Body of pancreas (tissue), 4 donors: ENCODE results near the gene ZNF512B. TPM values are rescaled to one million over a fixed set of nuclear protein-coding genes. Genes with fewer than 3 reads are reported as not detected.

Source experiments
- ATAC-seq: fragments of 150-250 bp; one replicate; pipeline ENCODE4 v1.9.1; 2016
- DNase-seq, 4 donors: peaks; one replicate each; pipeline ENCODE4 v3.0.0-alpha.2; 2019
- H3K27ac ChIP-seq, 4 donors: fragments of 200-600 bp; sonication (generic); 1 replicate in 3 of 4; 2 replicates in 1 of 4; pipeline versions ENCODE4 v1.5.1 to v1.6.1; 2016 to 2019; ENCODE audit warnings: mild to moderate bottlenecking in 1 of 4, mixed read lengths in 1 of 4, moderate library complexity in 1 of 4
- H3K27me3 ChIP-seq, 2 donors: fragments of 200-600 bp; sonication (generic); one replicate each; pipeline ENCODE4 v1.6.0; 2016; ENCODE audit warnings: mild to moderate bottlenecking in 1 of 2
- H3K36me3 ChIP-seq, 2 donors: fragments of 200-600 bp; sonication (generic); replicated peaks in 1 of 2; 2 replicates each; pipeline ENCODE4 v1.5.1; 2016; ENCODE audit warnings: low read depth in 2 of 2; ENCODE audit not compliant: insufficient read depth in 1 of 2
- H3K4me1 ChIP-seq: fragments of 200-600 bp; sonication (generic); one replicate; pipeline ENCODE4 v1.6.0; 2016
- H3K4me3 ChIP-seq, 2 donors: fragments of 200-600 bp; sonication (generic); 1 replicate in 1 of 2; 2 replicates in 1 of 2; pipeline ENCODE4 v1.5.1; 2016 to 2019
- H3K9me3 ChIP-seq, 3 donors: fragments of 200-600 bp; sonication (generic); 1 replicate in 2 of 3; 2 replicates in 1 of 3; pipeline ENCODE4 v1.5.1; 2016
- CTCF ChIP-seq, 7 experiments: fragments of 450-650 bp in 4 of 7; fragments of 200-600 bp in 3 of 7; sonication (generic) in 3 of 7; IDR thresholded peaks; one replicate each; pipeline ENCODE4 v1.5.1; 2016 to 2019; ENCODE audit warnings: antibody characterized with exemption in 7 of 7
- POLR2A ChIP-seq, 3 donors: fragments of 450-650 bp; IDR thresholded peaks; one replicate each; pipeline ENCODE4 v1.6.1; 2016; ENCODE audit warnings: antibody characterized with exemption in 3 of 3, mild to moderate bottlenecking in 2 of 3
- WGBS, 2 donors: methylation state at CpG; one replicate each; pipeline ENCODE4 v1.1.5; 2017; 5-methylcytosine and 5-hydroxymethylcytosine counted together
- intact Hi-C: fragments of 100-400 bp; cut with DNase I; formaldehyde crosslinking; loops from one replicate; pipeline ENCODE4 v1.15.1; 2023
- total RNA-seq, 2 donors: library from RNA; depleted of rRNA; stranded (reverse); fragments of >200 nt; gene quantifications; one replicate each; pipeline ENCODE4 v1.1.0, GENCODE V29; 2016

ZNF512B gene
- total RNA-seq, 2 donors from 2014 or later: 8.0 to 12.5 TPM

- intact Hi-C loops: no loop called here
- Histone ChIP-seq H3K4me1 (no peaks in the 10 kb centered on the region), H3K27ac (no peak overlapping the region), H3K9me3 (no peaks in the 10 kb centered on the region), H3K4me3 (no peak overlapping the region), H3K27me3 (no peaks in the 10 kb centered on the region), H3K36me3 (peaks cover 6 to 20% of the 10 kb centered on the region in 2 donors)
- 80 to 85% methylated on average over 5 to 7 of the region's 7 CpGs for WGBS, 2 donors
- ATAC-seq: no peak
- no peak for DNase-seq
- TF ChIP-seq POLR2A (IDR thresholded peaks at IDR 0.05) (no peak), CTCF (IDR thresholded peaks at IDR 0.05) (no peak)
Observed at GRCh38 chr20:64003960-64004725, 34.4 kb upstream of the ZNF512B start.

- intact Hi-C loops: no loop called here
- peaks cover 6 to 26% of the 10 kb centered on the region in 2 donors for H3K36me3 ChIP-seq
- no peak overlapping the region for H3K4me3 ChIP-seq
- no peaks in the 10 kb centered on the region for H3K9me3 ChIP-seq
- peak; percentile 9 for ATAC-seq
- 48 to 58% methylated on average over 11 of the region's 11 CpGs for WGBS, 2 donors
- no peaks in the 10 kb centered on the region for H3K4me1 ChIP-seq
- no peak for TF ChIP-seq POLR2A (IDR thresholded peaks at IDR 0.05)
- no peak for TF ChIP-seq CTCF (IDR thresholded peaks at IDR 0.05)
- no peaks in the 10 kb centered on the region for H3K27me3 ChIP-seq
- peak in 2 of 4 donors; percentile 23 to 46 for DNase-seq
- H3K27ac ChIP-seq: no peak overlapping the region
Observed at GRCh38 chr20:64001607-64002011, 31.9 kb upstream of the ZNF512B start.

GRCh38 chr20:64000906-64001305 is 31.2 kb upstream of the ZNF512B start:
- ATAC-seq: no peak
- Histone ChIP-seq H3K36me3 (peaks cover 10 to 32% of the 10 kb centered on the region in 2 donors), H3K27me3 (no peaks in the 10 kb centered on the region), H3K27ac (no peak overlapping the region), H3K4me3 (no peak overlapping the region), H3K9me3 (no peaks in the 10 kb centered on the region), H3K4me1 (no peaks in the 10 kb centered on the region)
- no peak for DNase-seq
- WGBS, 2 donors: 96% methylated on average over 11 to 12 of the region's 12 CpGs
- intact Hi-C loops: no loop called here
- no peak for TF ChIP-seq CTCF (IDR thresholded peaks at IDR 0.05)
- TF ChIP-seq POLR2A (IDR thresholded peaks at IDR 0.05): no peak

- TF ChIP-seq CTCF (IDR thresholded peaks at IDR 0.05) (no peak), POLR2A (IDR thresholded peaks at IDR 0.05) (no peak)
- Histone ChIP-seq H3K9me3 (no peaks in the 10 kb centered on the region), H3K27ac (no peak overlapping the region), H3K36me3 (peaks cover 4 to 10% of the 10 kb centered on the region in 2 donors), H3K4me3 (no peak overlapping the region), H3K4me1 (peaks cover 38% of the 10 kb centered on the region), H3K27me3 (no peaks in the 10 kb centered on the region)
- intact Hi-C loops: no loop called here
- WGBS, 2 donors: 86 to 87% methylated on average over 14 of the region's 14 CpGs
- DNase-seq (no peak), ATAC-seq (no peak)
Observed at GRCh38 chr20:63982937-63983336, 13.2 kb upstream of the ZNF512B start.
